K562 (cell line): Measurements from ENCODE around the gene ANKRD10. TPM values are rescaled to one million over a fixed set of nuclear protein-coding genes. Genes with fewer than 3 reads are reported as not detected.

Source experiments
- ATAC-seq: fragments of 200-7000 bp; cut with Tn5 transposase; 3 replicates; pipeline ENCODE4 v1.9.1; 2020; ENCODE audit warnings: moderate library complexity
- BruUV-seq: library from RNA; stranded (reverse); fragments of 400-500 nt; replicated peaks from 2 replicates; lab custom pipeline; 2021; lab: Mats Ljungman, UMichigan
- CTCF ChIA-PET: fragments of 300-600 bp; formaldehyde crosslinking; extraction: SDS; loops from one replicate; lab custom pipeline; 2021; ENCODE audit warnings: low intra/inter-chr PET ratio; lab: Yijun Ruan, JAX
- POLR2A ChIA-PET: fragments of 300-600, 350-650 bp; sonication (Branson Sonifier 250); formaldehyde crosslinking; extraction: SDS; loops from one replicate; lab custom pipeline; 2021; ENCODE audit warnings: antibody characterized with exemption, inconsistent platforms; lab: Yijun Ruan, JAX
- DNase-seq, 4 experiments: peaks; one replicate each; pipeline versions ENCODE4 v3.0.0 to v3.0.0-alpha.2; 2011 to 2018; ENCODE audit warnings: low spot score in 3 of 4, mixed read lengths in 3 of 4; ENCODE audit errors: extremely low read depth in 1 of 4
- FAIRE-seq: peaks from 2 replicates; lab custom pipeline; 2011; peaks lifted over from hg19 to GRCh38; lab: Jason Lieb, UNC
- H2AFZ ChIP-seq: 2 replicates; pipeline ENCODE4 v1.6.0; 2011; ENCODE audit warnings: low read depth, low read length, control low read depth, inconsistent platforms
- H3K27ac ChIP-seq: fragments of 200-600 bp; 3 replicates; pipeline ENCODE4 v1.8.0; 2011; ENCODE audit warnings: low read depth, mild to moderate bottlenecking, control low read depth, inconsistent platforms, low read length, moderate library complexity, mixed read lengths; ENCODE audit errors: extremely low read depth
- H3K27me3 ChIP-seq, 2 experiments: fragments of 300-600 bp in 1 of 2; 2 replicates in 1 of 2; 3 replicates in 1 of 2; pipeline versions ENCODE4 v1.6.0 to v1.8.0; 2011; ENCODE audit warnings: inconsistent platforms in 2 of 2, low read length in 2 of 2, mild to moderate bottlenecking in 1 of 2, mixed read lengths in 1 of 2, moderate library complexity in 1 of 2; ENCODE audit not compliant: control insufficient read depth in 2 of 2, insufficient read depth in 2 of 2
- H3K36me3 ChIP-seq: fragments of 300-600 bp; 3 replicates; pipeline ENCODE4 v1.8.0; 2011; ENCODE audit warnings: mild to moderate bottlenecking, low read length, inconsistent platforms; ENCODE audit not compliant: control insufficient read depth, insufficient read depth
- H3K4me1 ChIP-seq, 2 experiments: fragments of 200-600 bp in 1 of 2; replicated peaks in 1 of 2; 2 replicates in 1 of 2; 3 replicates in 1 of 2; pipeline versions ENCODE4 v1.5.1 to v1.8.0; 2011; ENCODE audit warnings: inconsistent platforms in 2 of 2, low read length in 2 of 2, mild to moderate bottlenecking in 1 of 2, mixed read lengths in 1 of 2, moderate library complexity in 1 of 2; ENCODE audit not compliant: control insufficient read depth in 2 of 2, insufficient read depth in 2 of 2
- H3K4me2 ChIP-seq: 2 replicates; pipeline ENCODE4 v1.6.1; 2011; ENCODE audit warnings: low read length, control low read depth, inconsistent platforms, mixed read lengths; ENCODE audit not compliant: insufficient read depth
- H3K4me3 ChIP-seq: fragments of 200-600 bp; sonication (generic), shearing (Covaris generic); 2 replicates; pipeline ENCODE4 v1.5.1; 2016; ENCODE audit warnings: control low read depth, inconsistent platforms
- H3K79me2 ChIP-seq: fragments of 200-600 bp; 3 replicates; pipeline ENCODE4 v1.8.0; 2011; ENCODE audit warnings: low read length, inconsistent platforms; ENCODE audit not compliant: control insufficient read depth, insufficient read depth
- H3K9ac ChIP-seq, 2 experiments: 2 replicates each; pipeline versions ENCODE4 v1.6.0 to v1.6.1; 2011; ENCODE audit warnings: low read depth in 2 of 2, low read length in 2 of 2, control low read depth in 1 of 2, inconsistent platforms in 1 of 2, mild to moderate bottlenecking in 1 of 2, mixed read lengths in 1 of 2; ENCODE audit not compliant: insufficient read depth in 1 of 2
- H3K9me1 ChIP-seq: one replicate; pipeline ENCODE4 v1.6.0; 2011; ENCODE audit warnings: inconsistent platforms, mild to moderate bottlenecking, low read length, moderate library complexity; ENCODE audit not compliant: control insufficient read depth, insufficient read depth
- H3K9me3 ChIP-seq: replicated peaks from 2 replicates; pipeline ENCODE4 v1.5.1; 2011; ENCODE audit warnings: low read depth, low read length, inconsistent platforms; ENCODE audit not compliant: control insufficient read depth, insufficient read depth
- H4K20me1 ChIP-seq: replicated peaks from 2 replicates; pipeline ENCODE4 v1.6.1; 2011; ENCODE audit warnings: low read length, inconsistent platforms, mixed read lengths; ENCODE audit not compliant: control insufficient read depth, insufficient read depth
- GATAD2B ChIP-seq: fragments of 450-650 bp; IDR thresholded peaks from 2 replicates; pipeline ENCODE4 v1.6.1; 2017; ENCODE audit warnings: mild to moderate bottlenecking, borderline replicate concordance
- KLF1 ChIP-seq: fragments of 450-650 bp; IDR thresholded peaks from 2 replicates; pipeline ENCODE4 v1.6.1; 2016; ENCODE audit warnings: missing genetic modification characterization, missing compliant biosample characterization
- PHF8 ChIP-seq: fragments of 200-600 bp; sonication (generic); IDR thresholded peaks from 2 replicates; pipeline ENCODE4 v1.6.1; 2012; ENCODE audit warnings: mixed run types, mild to moderate bottlenecking, inconsistent platforms, low read length, moderate library complexity, borderline replicate concordance
- SMARCA4 ChIP-seq: fragments of 450-650 bp; IDR thresholded peaks from 2 replicates; pipeline ENCODE4 v1.6.1; 2016
- SP1 ChIP-seq: sonication (generic); formaldehyde crosslinking; IDR thresholded peaks from 2 replicates; pipeline ENCODE4 v1.8.1; 2022; ENCODE audit warnings: mild to moderate bottlenecking, missing genetic modification reagents
- STAT5A ChIP-seq: IDR thresholded peaks from 2 replicates; pipeline ENCODE4 v1.6.1; 2012; ENCODE audit warnings: low read length, inconsistent platforms, borderline replicate concordance
- ZFP36 ChIP-seq: fragments of 150-350 bp; IDR thresholded peaks from 2 replicates; pipeline ENCODE4 v1.6.1; 2018; ENCODE audit warnings: low read length, low read depth; ENCODE audit not compliant: partially characterized antibody
- ZNF354B ChIP-seq: fragments of 250-450 bp; sonication (Bioruptor Pico); IDR thresholded peaks from 2 replicates; pipeline ENCODE4 v1.4.0; 2020
- ZNF583 ChIP-seq: fragments of 250-450 bp; sonication (Bioruptor Pico); IDR thresholded peaks from 2 replicates; pipeline ENCODE4 v1.4.0; 2020
- whole genome bisulfite sequencing: fragments of 100-300 bp; shearing (Covaris generic); methylation state at CpG from one replicate; pipeline ENCODE4 v1.1.6; 2016; ENCODE audit warnings: low coverage, mixed read lengths; ENCODE audit not compliant: insufficient coverage; ENCODE audit errors: missing lambda C conversion rate; 5-methylcytosine and 5-hydroxymethylcytosine counted together
- in situ Hi-C: fragments of 300-500 bp; cut with MboI; formaldehyde crosslinking; loops from 4 replicates; pipeline ENCODE4 v1.15.0; 2018; ENCODE audit warnings: inconsistent platforms, mixed read lengths
- intact Hi-C: fragments of 100-400 bp; cut with micrococcal nuclease; formaldehyde crosslinking; loops from 2 replicates; pipeline ENCODE4 v1.14.2; 2022
- polyA plus RNA-seq, 8 experiments: library from polyadenylated mRNA; depleted of rRNA in 4 of 8; stranded (reverse) in 5 of 8; unstranded in 3 of 8; fragments of >200 nt; fragmentation: Nextera tagmentation in 2 of 8; fragmentation: Illumina TruSeq in 1 of 8; extraction: Ambion mirVana in 2 of 8; extraction: Trizol in 1 of 8; gene quantifications; 2 replicates each; pipeline versions ENCODE4 v1.2.1 to v1.2.3, GENCODE V29; 2011 to 2014; ENCODE audit warnings: inconsistent platforms in 1 of 8, missing spikeins in 1 of 8
- total RNA-seq, 7 experiments: library from RNA; depleted of rRNA in 6 of 7; stranded (reverse); fragments of >200 nt in 6 of 7; fragmentation: Illumina TruSeq in 2 of 7; extraction: Trizol in 2 of 7; gene quantifications; 2 replicates each; pipeline versions ENCODE4 v1.2.1 to v1.2.3, GENCODE V29; 2011 to 2021; ENCODE audit warnings: low replicate concordance in 1 of 7
- TF ChIP-seq, protein P1 (sequence below): fragments of 450-650 bp; IDR thresholded peaks from 2 replicates; pipeline ENCODE4 v1.6.1; 2016
- TF ChIP-seq, protein P2 (sequence below): sonication (generic); formaldehyde crosslinking; IDR thresholded peaks from 2 replicates; pipeline ENCODE4 v1.8.1; 2023; ENCODE audit warnings: mild to moderate bottlenecking, missing genetic modification reagents, moderate library complexity

Gene ANKRD10
- total and polyA plus RNA-seq, 9 of the 15 experiments (the other 6 are each of a cell fraction or from before 2014, with no cell fraction given): 21.7 to 183 (median 45.0) TPM

DNA sequence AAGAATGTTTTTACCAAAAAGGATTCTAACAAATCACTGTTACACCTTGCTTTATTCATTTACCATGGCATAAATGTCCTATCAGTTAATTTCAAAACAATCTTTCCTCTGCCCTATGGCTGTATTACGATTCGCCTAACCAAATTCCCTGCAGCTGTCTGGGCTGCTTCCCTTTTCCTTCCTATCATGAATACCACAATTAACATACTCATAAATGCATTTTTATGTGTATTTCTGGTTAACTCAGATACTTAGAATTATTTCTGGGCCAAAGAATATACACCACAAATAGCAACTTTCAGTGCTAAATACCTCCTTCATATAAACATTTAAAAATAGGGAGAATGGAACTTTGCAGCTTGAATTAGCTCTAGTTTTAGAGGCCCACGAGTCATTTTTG, 30.4 kb downstream of the ANKRD10 start (continued):
- no peak for TF ChIP-seq SMARCA4
- no peak for TF ChIP-seq SP1
- TF ChIP-seq ZFP36: no peak
- TF ChIP-seq PHF8: no peak
- no peak for TF ChIP-seq GATAD2B

GRCh38 chr13:110883542-110883941, 31.3 kb downstream of the ANKRD10 start:
- Histone ChIP-seq H3K4me2 (no peak overlapping the region), H4K20me1 (no peaks in the 10 kb centered on the region), H3K4me1 (no peaks in the 10 kb centered on the region), H2AFZ (no peak overlapping the region), H3K27me3 (no peaks in the 10 kb centered on the region), H3K4me3 (no peak overlapping the region), H3K9me3 (no peaks in the 10 kb centered on the region), H3K27ac (no peak overlapping the region), H3K9me1 (no peaks in the 10 kb centered on the region), H3K79me2 (no peaks in the 10 kb centered on the region), H3K9ac (no peak overlapping the region), H3K36me3 (no peaks in the 10 kb centered on the region)
- BruUV-seq: no TSS peak
- ChIA-PET CTCF (no interaction called here), POLR2A (interaction anchor here (1.3 kb wide), 1 partner anchor 17 kb away, joined by 3 read pairs; no protein-coding TSS in a partner anchor)
- intact Hi-C loops: no loop called here
- ATAC-seq (no peak), FAIRE-seq (no peak), DNase-seq (no peak)
- TF ChIP-seq KLF1 (tag) (no peak), STAT5A (no peak), ZNF583 (no peak), ZNF354B (CRISPR knock-in tag) (no peak)
- TF ChIP-seq, protein P1, sequence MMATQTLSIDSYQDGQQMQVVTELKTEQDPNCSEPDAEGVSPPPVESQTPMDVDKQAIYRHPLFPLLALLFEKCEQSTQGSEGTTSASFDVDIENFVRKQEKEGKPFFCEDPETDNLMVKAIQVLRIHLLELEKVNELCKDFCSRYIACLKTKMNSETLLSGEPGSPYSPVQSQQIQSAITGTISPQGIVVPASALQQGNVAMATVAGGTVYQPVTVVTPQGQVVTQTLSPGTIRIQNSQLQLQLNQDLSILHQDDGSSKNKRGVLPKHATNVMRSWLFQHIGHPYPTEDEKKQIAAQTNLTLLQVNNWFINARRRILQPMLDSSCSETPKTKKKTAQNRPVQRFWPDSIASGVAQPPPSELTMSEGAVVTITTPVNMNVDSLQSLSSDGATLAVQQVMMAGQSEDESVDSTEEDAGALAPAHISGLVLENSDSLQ: no peak
- TF ChIP-seq, protein P2, sequence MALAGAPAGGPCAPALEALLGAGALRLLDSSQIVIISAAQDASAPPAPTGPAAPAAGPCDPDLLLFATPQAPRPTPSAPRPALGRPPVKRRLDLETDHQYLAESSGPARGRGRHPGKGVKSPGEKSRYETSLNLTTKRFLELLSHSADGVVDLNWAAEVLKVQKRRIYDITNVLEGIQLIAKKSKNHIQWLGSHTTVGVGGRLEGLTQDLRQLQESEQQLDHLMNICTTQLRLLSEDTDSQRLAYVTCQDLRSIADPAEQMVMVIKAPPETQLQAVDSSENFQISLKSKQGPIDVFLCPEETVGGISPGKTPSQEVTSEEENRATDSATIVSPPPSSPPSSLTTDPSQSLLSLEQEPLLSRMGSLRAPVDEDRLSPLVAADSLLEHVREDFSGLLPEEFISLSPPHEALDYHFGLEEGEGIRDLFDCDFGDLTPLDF (CRISPR knock-in tag): no peak
- in situ Hi-C loops: no loop called here
- 39% methylated on average over 7 of the region's 7 CpGs for WGBS
